PC-9 (cell line): ENCODE measurements around the gene BRIP1. TPM values are rescaled to one million over a fixed set of nuclear protein-coding genes. Genes with fewer than 3 reads are reported as not detected.

ENCODE experiments used
- BruUV-seq: library from RNA; stranded (reverse); fragments of 400-500 nt; replicated peaks from 2 replicates; lab custom pipeline; 2021; lab: Mats Ljungman, UMichigan
- CTCF ChIA-PET: fragments of 300-600 bp; sonication (Branson Sonifier 250); formaldehyde crosslinking; loops from one replicate; lab custom pipeline; 2022; ENCODE audit warnings: antibody characterized with exemption; lab: Charles Lee
- POLR2A ChIA-PET: fragments of 300-600 bp; sonication (Branson Sonifier 250); formaldehyde crosslinking; loops from one replicate; lab custom pipeline; 2022; ENCODE audit warnings: antibody characterized with exemption; ENCODE audit not compliant: unreplicated experiment; lab: Charles Lee
- DNase-seq, 2 experiments: peaks; one replicate each; pipeline versions ENCODE4 v3.0.0 to v3.0.0-alpha.2; 2015 to 2022; ENCODE audit warnings: mixed read lengths in 1 of 2
- H2AFZ ChIP-seq: fragments of 200-600 bp; sonication (generic); 2 replicates; pipeline ENCODE4 v1.8.1; 2017; ENCODE audit warnings: antibody characterized with exemption
- H3F3A ChIP-seq: fragments of 200-600 bp; sonication (generic); 2 replicates; pipeline ENCODE4 v1.8.1; 2017; ENCODE audit warnings: antibody characterized with exemption, mild to moderate bottlenecking, low read depth; ENCODE audit not compliant: insufficient read depth
- H3K27ac ChIP-seq: fragments of 200-600 bp; sonication (generic); 2 replicates; pipeline ENCODE4 v1.6.1; 2016; ENCODE audit warnings: mixed run types
- H3K27me3 ChIP-seq: fragments of 200-600 bp; sonication (generic); 2 replicates; pipeline ENCODE4 v1.6.1; 2016; ENCODE audit warnings: low read depth, mixed run types; ENCODE audit not compliant: insufficient read depth
- H3K36me3 ChIP-seq: fragments of 200-600 bp; sonication (generic); 2 replicates; pipeline ENCODE4 v1.6.1; 2016; ENCODE audit warnings: low read depth, mixed run types
- H3K4me1 ChIP-seq: fragments of 200-600 bp; sonication (generic); replicated peaks from 2 replicates; pipeline ENCODE4 v1.6.1; 2016; ENCODE audit warnings: mixed run types; ENCODE audit not compliant: insufficient read depth
- H3K4me2 ChIP-seq: fragments of 200-600 bp; sonication (generic); 2 replicates; pipeline ENCODE4 v1.6.1; 2017; ENCODE audit warnings: mixed run types
- H3K4me3 ChIP-seq: fragments of 200-600 bp; sonication (generic); 2 replicates; pipeline ENCODE4 v1.6.1; 2016; ENCODE audit warnings: mixed run types
- H3K79me2 ChIP-seq: fragments of 200-600 bp; sonication (generic); 2 replicates; pipeline ENCODE4 v1.6.1; 2017; ENCODE audit warnings: low read depth, mixed run types
- H3K9me2 ChIP-seq: fragments of 200-600 bp; sonication (generic); 2 replicates; pipeline ENCODE4 v1.8.1; 2017; ENCODE audit warnings: mild to moderate bottlenecking; ENCODE audit not compliant: insufficient read depth
- H3K9me3 ChIP-seq: fragments of 200-600 bp; sonication (generic); 2 replicates; pipeline ENCODE4 v1.8.1; 2016; ENCODE audit warnings: low read depth; ENCODE audit not compliant: insufficient read depth
- H4K20me1 ChIP-seq: fragments of 200-600 bp; sonication (generic); 2 replicates; pipeline ENCODE4 v1.8.1; 2017; ENCODE audit not compliant: insufficient read depth
- EZH2 ChIP-seq: fragments of 200-600 bp; sonication (generic); IDR thresholded peaks from 2 replicates; pipeline ENCODE4 v1.8.0; 2017; ENCODE audit warnings: antibody characterized with exemption, low read depth
- intact Hi-C: fragments of 100-400 bp; cut with micrococcal nuclease; formaldehyde crosslinking; loops from one replicate; pipeline ENCODE4 v1.10.0; 2022; ENCODE audit not compliant: unreplicated experiment
- total RNA-seq: library from RNA; stranded (reverse); gene quantifications from 2 replicates; pipeline ENCODE4 v1.2.3, GENCODE V29; 2021
- TF ChIP-seq, protein P1 (sequence below): fragments of 200-600 bp; sonication (generic); conservative IDR thresholded peaks from 2 replicates; pipeline ENCODE4 v1.6.1; 2017; ENCODE audit warnings: mixed run types, antibody characterized with exemption, mild to moderate bottlenecking, moderate library complexity

Gene BRIP1
- total RNA-seq, 1 experiment from 2014 or later: 16.0 TPM

DNA sequence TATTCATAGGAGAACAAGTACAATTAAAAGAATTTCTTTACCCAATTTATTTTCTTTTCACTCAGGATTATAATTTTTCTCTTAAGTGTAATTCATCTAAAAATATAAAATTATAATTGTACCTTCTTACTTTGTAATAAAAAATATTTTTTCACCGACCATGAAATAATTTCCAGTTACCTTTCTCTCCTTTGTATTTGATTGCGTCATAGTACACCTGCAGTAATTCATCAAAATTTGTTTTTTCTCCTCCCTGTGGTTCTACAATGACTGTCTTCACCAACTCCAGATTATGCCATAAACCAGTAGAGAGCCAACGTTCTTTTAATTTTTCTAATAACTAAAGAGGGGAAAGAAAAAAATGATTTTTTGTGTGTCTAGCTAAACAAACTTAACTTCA lies 119.1 kb downstream of the BRIP1 start:
- Histone ChIP-seq H3K4me3 (no peak overlapping the region), H4K20me1 (no peaks in the 10 kb centered on the region), H3K4me1 (no peaks in the 10 kb centered on the region), H3K4me2 (no peak overlapping the region), H3K79me2 (no peaks in the 10 kb centered on the region), H3K27ac (no peak overlapping the region), H3K9me3 (peaks cover 9% of the 10 kb centered on the region; the same call in 1 of the 2 replicates), H3K9me2 (no peaks in the 10 kb centered on the region), H3F3A (no peaks in the 10 kb centered on the region), H2AFZ (no peak overlapping the region), H3K27me3 (no peaks in the 10 kb centered on the region), H3K36me3 (peaks cover 11% of the 10 kb centered on the region; the same call in 1 of the 2 replicates)
- ChIA-PET POLR2A (no interaction called here), CTCF (no interaction called here)
- no TSS peak for BruUV-seq
- no peak for DNase-seq
- intact Hi-C loops: no loop called here
- TF ChIP-seq EZH2: no peak
- TF ChIP-seq, protein P1, sequence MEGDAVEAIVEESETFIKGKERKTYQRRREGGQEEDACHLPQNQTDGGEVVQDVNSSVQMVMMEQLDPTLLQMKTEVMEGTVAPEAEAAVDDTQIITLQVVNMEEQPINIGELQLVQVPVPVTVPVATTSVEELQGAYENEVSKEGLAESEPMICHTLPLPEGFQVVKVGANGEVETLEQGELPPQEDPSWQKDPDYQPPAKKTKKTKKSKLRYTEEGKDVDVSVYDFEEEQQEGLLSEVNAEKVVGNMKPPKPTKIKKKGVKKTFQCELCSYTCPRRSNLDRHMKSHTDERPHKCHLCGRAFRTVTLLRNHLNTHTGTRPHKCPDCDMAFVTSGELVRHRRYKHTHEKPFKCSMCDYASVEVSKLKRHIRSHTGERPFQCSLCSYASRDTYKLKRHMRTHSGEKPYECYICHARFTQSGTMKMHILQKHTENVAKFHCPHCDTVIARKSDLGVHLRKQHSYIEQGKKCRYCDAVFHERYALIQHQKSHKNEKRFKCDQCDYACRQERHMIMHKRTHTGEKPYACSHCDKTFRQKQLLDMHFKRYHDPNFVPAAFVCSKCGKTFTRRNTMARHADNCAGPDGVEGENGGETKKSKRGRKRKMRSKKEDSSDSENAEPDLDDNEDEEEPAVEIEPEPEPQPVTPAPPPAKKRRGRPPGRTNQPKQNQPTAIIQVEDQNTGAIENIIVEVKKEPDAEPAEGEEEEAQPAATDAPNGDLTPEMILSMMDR: no peak

DNA sequence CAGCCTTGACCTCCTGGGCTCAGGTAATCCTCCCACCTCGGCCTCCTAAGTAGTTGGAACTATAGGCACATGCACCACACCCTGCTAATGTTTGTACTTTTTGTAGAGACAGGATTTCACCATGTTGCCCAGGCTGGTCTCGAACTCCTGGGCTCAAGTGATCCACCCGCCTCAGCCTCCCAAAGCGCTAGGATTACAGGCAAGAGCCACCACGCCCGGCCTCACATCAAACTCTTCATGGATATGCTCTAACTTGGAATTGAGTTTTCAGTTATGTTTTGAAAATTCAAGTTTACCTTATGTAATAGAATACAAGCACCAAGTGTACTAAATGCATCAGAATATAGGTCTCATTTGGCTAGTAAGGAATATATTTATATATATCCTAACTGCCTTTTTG lies 119.6 kb downstream of the BRIP1 start:
- H3K9me3 ChIP-seq: peaks cover 9% of the 10 kb centered on the region; the same call in 1 of the 2 replicates
- POLR2A ChIA-PET: no interaction called here
- intact Hi-C loops: no loop called here
- H3F3A ChIP-seq: no peaks in the 10 kb centered on the region
- DNase-seq: no peak
- no peaks in the 10 kb centered on the region for H3K4me1 ChIP-seq
- no peaks in the 10 kb centered on the region for H3K27me3 ChIP-seq
- TF ChIP-seq, protein P1: no peak
- TF ChIP-seq EZH2: no peak
- no peak overlapping the region for H2AFZ ChIP-seq
- H3K36me3 ChIP-seq: peaks cover 11% of the 10 kb centered on the region; the same call in 1 of the 2 replicates
- H4K20me1 ChIP-seq: no peaks in the 10 kb centered on the region
- H3K4me3 ChIP-seq: no peak overlapping the region
- BruUV-seq: no TSS peak
- no peak overlapping the region for H3K27ac ChIP-seq
- H3K4me2 ChIP-seq: no peak overlapping the region
- CTCF ChIA-PET: no interaction called here
- H3K9me2 ChIP-seq: no peaks in the 10 kb centered on the region
- H3K79me2 ChIP-seq: no peaks in the 10 kb centered on the region

DNA sequence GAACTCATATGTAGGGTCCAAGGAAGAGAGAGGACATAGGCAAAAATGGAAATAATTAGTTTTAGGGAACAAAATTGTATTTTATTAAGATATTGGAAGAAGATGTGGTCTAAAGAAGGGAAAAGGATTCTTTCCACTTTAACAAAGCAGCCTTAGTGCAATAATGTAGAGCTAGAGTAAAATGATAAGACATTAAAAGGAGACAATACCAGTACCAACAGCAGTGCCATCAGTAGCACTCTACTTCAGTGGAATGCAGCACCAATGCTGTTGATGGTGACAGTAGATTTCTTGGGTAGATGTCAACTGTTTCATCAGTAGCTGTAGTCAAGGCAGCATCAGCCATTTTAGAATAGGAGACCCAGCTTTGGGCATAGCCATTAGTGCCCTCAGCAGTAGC lies 124.3 kb downstream of the BRIP1 start:
- no peaks in the 10 kb centered on the region for H3K4me1 ChIP-seq
- TF ChIP-seq, protein P1: no peak
- TF ChIP-seq EZH2: no peak
- no peak for DNase-seq
- peaks cover 11% of the 10 kb centered on the region; the same call in 1 of the 2 replicates for H3K36me3 ChIP-seq
- H3K9me3 ChIP-seq: peaks cover 8% of the 10 kb centered on the region; the same call in 1 of the 2 replicates
- no TSS peak for BruUV-seq
- H3K4me2 ChIP-seq: no peak overlapping the region
- H4K20me1 ChIP-seq: no peaks in the 10 kb centered on the region
- H3K9me2 ChIP-seq: no peaks in the 10 kb centered on the region
- H3K79me2 ChIP-seq: no peaks in the 10 kb centered on the region
- no peaks in the 10 kb centered on the region for H3K27me3 ChIP-seq
- POLR2A ChIA-PET: no interaction called here
- CTCF ChIA-PET: no interaction called here
- no peak overlapping the region for H2AFZ ChIP-seq
- H3K27ac ChIP-seq: no peak overlapping the region
- intact Hi-C loops: no loop called here
- H3F3A ChIP-seq: no peaks in the 10 kb centered on the region
- H3K4me3 ChIP-seq: no peak overlapping the region
